OCI-LY3 (cell line): ENCODE measurements around the gene CAMTA1.

ENCODE experiments used
- CTCF ChIP-seq: fragments of 200-600, 300-600 bp; sonication (generic); IDR thresholded peaks from 2 replicates; pipeline ENCODE4 v1.5.1; 2014; ENCODE audit warnings: antibody characterized with exemption, low read length, low read depth
- EZH2phosphoT487 ChIP-seq: fragments of 200-600 bp; shearing (Covaris generic); IDR thresholded peaks from 2 replicates; pipeline ENCODE4 v1.6.1; 2018; ENCODE audit warnings: antibody characterized with exemption, mixed run types, low read depth

DNA sequence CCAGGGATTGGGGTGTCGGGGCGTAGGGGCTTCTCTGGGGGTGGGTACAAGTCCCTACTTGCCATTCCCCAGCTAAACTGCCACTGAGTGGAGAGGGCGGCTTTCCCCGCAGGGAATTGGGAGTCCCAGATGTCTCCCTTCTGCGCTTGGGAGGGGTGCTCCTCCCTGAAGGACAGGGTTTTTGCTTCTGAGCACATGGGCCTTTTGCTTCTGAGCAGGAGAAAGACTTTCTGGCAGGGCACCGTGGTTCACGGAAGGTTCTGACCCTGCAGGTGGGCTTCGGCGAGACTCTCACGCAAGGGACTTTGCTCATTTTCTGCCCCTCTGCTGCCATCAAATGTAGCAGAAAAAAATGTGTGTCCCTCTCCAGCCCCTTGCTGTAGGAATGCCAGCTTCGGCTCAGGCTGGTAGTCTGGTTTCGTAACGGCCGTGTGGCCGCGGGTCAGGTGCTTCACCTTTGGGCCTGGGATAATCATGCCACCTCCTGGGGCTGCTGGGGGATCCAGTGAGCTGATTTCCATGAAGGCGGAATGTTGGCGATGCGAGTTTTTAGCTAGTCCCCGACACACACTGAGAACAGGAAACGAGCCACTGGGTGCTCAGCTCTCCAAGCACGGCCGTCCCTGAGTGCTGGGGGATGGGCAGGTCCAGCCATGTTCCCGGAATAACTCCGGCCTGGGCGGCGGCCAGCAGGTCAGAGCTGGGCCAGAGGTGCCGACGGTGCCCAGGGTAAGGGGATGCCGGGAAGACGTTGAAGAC lies 364.0 kb downstream of the CAMTA1 start:
- no peak for TF ChIP-seq CTCF
- TF ChIP-seq EZH2phosphoT487, result no peak
